ENCODE data around the gene ABCB8.
A peak's percentile ranks its signal among the peaks of the same experiment; 100 is the strongest.
"Not testable (repeated sequence)": the region's sequence is repeated elsewhere in the genome, so short reads cannot be mapped to it uniquely, and the experiment has no call there.

Gene ABCB8

GRCh38 chr7:151038951-151039849, 10.9 kb downstream of the ABCB8 start:
- DNase-seq, result no peak

- peak; percentile 14 to 69 for DNase-seq
Observed at GRCh38 chr7:151039850-151040548, 11.7 kb downstream of the ABCB8 start.

- DNase-seq, result no peak
Observed at GRCh38 chr7:151040616-151041375, 12.5 kb downstream of the ABCB8 start.

- DNase-seq, result not testable (repeated sequence)
Observed at GRCh38 chr7:151043449-151043848, 15.2 kb downstream of the ABCB8 start.

- DNase-seq, result no peak
Observed at GRCh38 chr7:151043959-151044358, 15.7 kb downstream of the ABCB8 start.

GRCh38 chr7:151045262-151045661, 17.0 kb downstream of the ABCB8 start:
- peak; percentile 39 to 70 for DNase-seq

GRCh38 chr7:151045967-151046366, 17.7 kb downstream of the ABCB8 start:
- no peak for DNase-seq

- peak in 1 of 2 experiments; percentile 13 for DNase-seq
Observed at GRCh38 chr7:151046603-151047573, 18.6 kb downstream of the ABCB8 start.

GRCh38 chr7:151047976-151048815, 19.9 kb downstream of the ABCB8 start, which contains the start of gene ASIC3:
Gene ASIC3 (plus strand): TSS chr7:151048531. CDS start chr7:151048886, 355 bp downstream.
- DNase-seq, result peak in 1 of 2 experiments; percentile 45

GRCh38 chr7:151048911-151049463, 20.7 kb downstream of the ABCB8 start:
- DNase-seq, result no peak

- DNase-seq, result no peak
Observed at GRCh38 chr7:151051108-151051507, 22.9 kb downstream of the ABCB8 start.

- DNase-seq, result no peak
Observed at GRCh38 chr7:151053096-151053495, 24.8 kb downstream of the ABCB8 start.

- no peak for DNase-seq
Observed at GRCh38 chr7:151053751-151054150, 25.5 kb downstream of the ABCB8 start.

GRCh38 chr7:151056283-151056665, 28.0 kb downstream of the ABCB8 start:
- no peak for DNase-seq

GRCh38 chr7:151056666-151057505, 28.6 kb downstream of the ABCB8 start:
- DNase-seq, result no peak

- DNase-seq, result peak in 1 of 2 experiments; percentile 71
Observed at GRCh38 chr7:151057506-151057988, 29.3 kb downstream of the ABCB8 start, which contains the start of gene CDK5. Gene CDK5 (minus strand): TSS chr7:151057897. CDS start chr7:151057848, 49 bp downstream.

GRCh38 chr7:151057989-151058780, 29.9 kb downstream of the ABCB8 start:
- peak; percentile 98 to 99 for DNase-seq

GRCh38 chr7:151058781-151059366, 30.6 kb downstream of the ABCB8 start:
- DNase-seq, result peak in 1 of 2 experiments; percentile 40
